ENCODE results near the gene MYOD1. TPM values are rescaled to one million over a fixed set of nuclear protein-coding genes. Genes with fewer than 3 reads are reported as not detected.

Gene MYOD1
- total and polyA plus RNA-seq, 7 experiments from 2014 or later: not detected

DNA sequence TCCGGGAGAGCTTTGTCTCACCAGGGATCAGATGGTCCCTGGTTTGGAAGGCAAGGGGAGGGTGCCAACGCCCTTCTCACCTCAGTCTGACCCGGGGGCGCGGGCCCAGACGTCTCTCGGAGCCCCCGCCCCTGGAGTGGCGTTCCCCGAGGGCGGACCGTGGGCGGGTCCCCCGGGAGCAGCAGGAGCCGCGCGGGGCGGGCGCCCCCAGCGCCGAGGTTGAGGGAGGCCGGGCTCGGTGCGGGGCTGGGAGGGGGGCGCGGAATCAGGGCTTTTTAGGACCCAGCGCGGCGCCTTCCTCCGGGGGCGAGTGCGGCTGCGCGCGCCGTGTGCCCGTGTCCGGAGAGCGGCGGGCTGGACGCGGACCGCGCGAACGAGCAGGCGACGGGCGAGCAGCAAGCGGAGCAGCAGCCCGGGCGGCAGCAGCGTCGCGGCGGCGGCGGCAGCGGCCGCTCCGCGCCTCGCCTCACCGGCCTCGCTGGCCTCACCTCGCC is 15.1 kb downstream of the MYOD1 start, which contains the start of gene KCNC1:
Gene KCNC1 (plus strand): TSS at position 364 of the 494 bp plus-strand sequence. CDS start 1,222 bp downstream, outside the sequence.
- no peaks in the 10 kb centered on the region for H3K4me1 ChIP-seq (ENCODE audit: control insufficient read depth in 2 of 2, insufficient read depth in 2 of 2, low read length in 2 of 2)
- peaks cover 0 to 5% (median 0%) of the 10 kb centered on the region in 5 donors for H3K36me3 Mint-ChIP-seq
- peaks cover 0 to 6% of the 10 kb centered on the region in 2 donors for H3K27me3 ChIP-seq (ENCODE audit: control insufficient read depth in 2 of 2, insufficient read depth in 2 of 2, low read length in 2 of 2)
- H3K9me3 Mint-ChIP-seq: peaks cover 0 to 5% (median 0%) of the 10 kb centered on the region in 11 donors
- peaks cover 45 to 64% (median 50%) of the 10 kb centered on the region in 5 donors for H3K27me3 Mint-ChIP-seq
- no peak within 1 kb of the TSS for H3K27ac Mint-ChIP-seq
- ATAC-seq (no peak), DNase-seq (no peak)
- peaks cover 0 to 14% (median 10%) of the 10 kb centered on the region in 7 donors for H3K4me1 Mint-ChIP-seq
- intact Hi-C loops (cut with micrococcal nuclease): loop anchor here in 1 of 2 donors (5.0 kb wide), 1 partner anchor 373 kb away; the partner anchor contains the start of gene SAAL1
- H3K27ac ChIP-seq (ENCODE audit: low read depth, low read length): no peak within 1 kb of the TSS
- no peaks in the 10 kb centered on the region for H3K9me3 ChIP-seq (ENCODE audit: control insufficient read depth in 2 of 3, low read length in 3 of 3)
- POLR2A ChIA-PET: no interaction called here
- CTCF ChIA-PET: no interaction called here
- H3K4me3 ChIP-seq (ENCODE audit: low read length): no peak within 1 kb of the TSS
- no peaks in the 10 kb centered on the region for H3K36me3 ChIP-seq (ENCODE audit: control insufficient read depth in 2 of 3, insufficient read depth in 3 of 3, low read length in 3 of 3)
- H3K4me3 Mint-ChIP-seq: peak within 1 kb of the TSS; percentile 50 to 81 (median 68)

DNA sequence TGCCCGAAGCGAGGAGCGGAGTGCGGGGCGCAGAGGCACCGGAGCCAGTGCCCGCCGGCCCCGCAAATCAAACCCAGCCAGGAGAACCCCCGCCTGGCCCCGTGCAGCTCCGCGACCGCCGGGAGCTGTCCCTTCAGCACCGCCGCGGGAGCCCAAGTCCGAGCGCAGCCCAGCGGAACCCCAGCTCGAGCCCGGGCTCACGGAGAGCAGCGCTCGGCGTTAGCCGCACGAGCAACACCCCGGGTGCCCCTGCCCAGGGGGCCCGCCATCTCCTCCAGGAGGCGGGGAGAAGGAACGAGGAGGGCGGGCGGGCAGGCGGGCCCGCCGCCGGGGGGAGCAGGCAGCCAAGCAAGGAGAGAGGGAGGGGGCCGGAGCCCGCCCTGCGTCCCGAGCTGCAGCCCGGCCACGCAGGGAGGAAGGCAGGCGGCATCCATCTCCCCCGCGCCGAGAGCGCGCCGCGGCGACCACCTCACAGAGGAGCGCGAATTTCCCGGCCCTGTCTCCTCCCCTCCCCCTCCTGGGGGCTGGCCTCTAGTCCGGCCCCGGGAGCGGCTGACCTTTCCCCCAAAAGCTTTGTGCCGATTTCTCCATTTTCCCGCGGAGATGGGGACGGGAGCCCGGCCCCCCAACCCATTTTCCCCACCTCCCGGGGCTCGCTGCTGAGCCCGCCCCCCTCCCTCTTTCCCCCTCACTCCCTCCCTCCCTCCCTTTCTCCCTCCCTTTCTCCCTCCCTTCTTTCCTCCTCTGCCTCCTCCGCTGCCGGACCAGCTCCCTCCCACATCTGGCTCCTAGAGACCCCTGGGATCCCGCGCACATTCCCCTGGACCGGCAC is 15.8 kb downstream of the MYOD1 start:
- peaks cover 0 to 5% (median 0%) of the 10 kb centered on the region in 11 donors for H3K9me3 Mint-ChIP-seq
- no peaks in the 10 kb centered on the region for H3K4me1 ChIP-seq (ENCODE audit: control insufficient read depth in 2 of 2, insufficient read depth in 2 of 2, low read length in 2 of 2)
- no peaks in the 10 kb centered on the region for H3K36me3 ChIP-seq (ENCODE audit: control insufficient read depth in 2 of 3, insufficient read depth in 3 of 3, low read length in 3 of 3)
- H3K9me3 ChIP-seq (ENCODE audit: control insufficient read depth in 2 of 3, low read length in 3 of 3): no peaks in the 10 kb centered on the region
- H3K27me3 ChIP-seq (ENCODE audit: control insufficient read depth in 2 of 2, insufficient read depth in 2 of 2, low read length in 2 of 2): peaks cover 0 to 6% of the 10 kb centered on the region in 2 donors
- CTCF ChIA-PET: no interaction called here
- peaks cover 0 to 5% (median 0%) of the 10 kb centered on the region in 5 donors for H3K36me3 Mint-ChIP-seq
- H3K27ac ChIP-seq (ENCODE audit: low read depth, low read length): no peak overlapping the region
- ATAC-seq (peak; percentile 41), DNase-seq (peak in 2 of 9 donors; percentile 19 to 62)
- intact Hi-C loops (cut with micrococcal nuclease): loop anchor here in 1 of 2 donors (5.0 kb wide), 1 partner anchor 372 kb away; the partner anchor contains the start of gene SAAL1
- H3K27ac Mint-ChIP-seq: no peak overlapping the region
- POLR2A ChIA-PET: no interaction called here
- peak overlapping the region in 1 of 10 donors; percentile 55 for H3K4me3 Mint-ChIP-seq
- H3K4me3 ChIP-seq (ENCODE audit: low read length): no peak overlapping the region
- H3K27me3 Mint-ChIP-seq: peaks cover 41 to 60% (median 46%) of the 10 kb centered on the region in 5 donors
- H3K4me1 Mint-ChIP-seq: peaks cover 0 to 14% (median 10%) of the 10 kb centered on the region in 7 donors

DNA sequence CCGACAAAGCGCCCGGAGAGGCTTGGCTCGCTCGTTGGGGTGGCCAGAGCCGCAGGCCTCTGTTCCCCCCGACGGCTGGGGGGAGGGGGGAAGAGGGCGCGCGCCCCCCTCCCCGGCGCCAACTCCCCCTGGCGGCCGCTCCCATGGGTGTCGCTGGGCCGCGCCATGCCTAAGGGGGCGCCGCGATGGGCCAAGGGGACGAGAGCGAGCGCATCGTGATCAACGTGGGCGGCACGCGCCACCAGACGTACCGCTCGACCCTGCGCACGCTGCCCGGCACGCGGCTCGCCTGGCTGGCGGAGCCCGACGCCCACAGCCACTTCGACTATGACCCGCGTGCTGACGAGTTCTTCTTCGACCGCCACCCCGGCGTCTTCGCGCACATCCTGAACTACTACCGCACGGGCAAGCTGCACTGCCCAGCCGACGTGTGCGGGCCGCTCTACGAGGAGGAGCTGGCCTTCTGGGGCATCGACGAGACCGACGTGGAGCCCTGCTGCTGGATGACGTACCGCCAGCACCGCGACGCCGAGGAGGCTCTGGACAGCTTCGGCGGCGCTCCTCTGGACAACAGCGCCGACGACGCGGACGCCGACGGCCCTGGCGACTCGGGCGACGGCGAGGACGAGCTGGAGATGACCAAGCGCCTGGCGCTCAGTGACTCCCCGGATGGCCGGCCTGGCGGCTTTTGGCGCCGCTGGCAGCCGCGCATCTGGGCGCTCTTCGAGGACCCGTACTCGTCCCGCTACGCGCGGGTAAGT is 16.6 kb downstream of the MYOD1 start:
- intact Hi-C loops (cut with micrococcal nuclease): no loop called here
- Mint-ChIP-seq H3K9me3 (peaks cover 0 to 5% (median 0%) of the 10 kb centered on the region in 11 donors), H3K36me3 (peaks cover 0 to 5% (median 0%) of the 10 kb centered on the region in 5 donors), H3K27ac (no peak overlapping the region), H3K4me1 (peaks cover 0 to 14% (median 8%) of the 10 kb centered on the region in 7 donors), H3K27me3 (peaks cover 35 to 60% (median 38%) of the 10 kb centered on the region in 5 donors), H3K4me3 (peak overlapping the region in 2 of 10 donors; percentile 32 to 55)
- ChIA-PET CTCF (no interaction called here), POLR2A (no interaction called here)
- Histone ChIP-seq H3K27ac (ENCODE audit: low read depth, low read length) (no peak overlapping the region), H3K4me3 (ENCODE audit: low read length) (no peak overlapping the region), H3K27me3 (ENCODE audit: control insufficient read depth in 2 of 2, insufficient read depth in 2 of 2, low read length in 2 of 2) (peaks cover 0 to 6% of the 10 kb centered on the region in 2 donors), H3K4me1 (ENCODE audit: control insufficient read depth in 2 of 2, insufficient read depth in 2 of 2, low read length in 2 of 2) (no peaks in the 10 kb centered on the region), H3K36me3 (ENCODE audit: control insufficient read depth in 2 of 3, insufficient read depth in 3 of 3, low read length in 3 of 3) (no peaks in the 10 kb centered on the region), H3K9me3 (ENCODE audit: control insufficient read depth in 2 of 3, low read length in 3 of 3) (no peaks in the 10 kb centered on the region)
- DNase-seq: no peak
- ATAC-seq: no peak

DNA sequence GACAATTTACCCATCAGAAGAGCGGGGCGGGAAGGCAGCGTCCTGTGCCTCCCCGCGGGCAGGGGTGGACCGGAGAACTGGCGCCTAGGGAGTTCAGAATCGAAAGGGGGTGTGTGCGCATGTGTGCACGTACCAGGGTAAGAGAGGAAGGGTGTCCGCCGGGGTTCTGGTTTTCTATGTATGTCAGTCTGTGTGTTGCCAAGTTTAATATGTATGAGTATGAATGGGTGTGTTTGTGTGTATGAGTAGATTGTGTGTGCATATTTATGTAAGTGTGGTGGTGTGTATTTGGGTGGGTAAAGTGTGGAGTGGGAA is 17.2 kb downstream of the MYOD1 start:
- peaks cover 35 to 57% (median 39%) of the 10 kb centered on the region in 5 donors for H3K27me3 Mint-ChIP-seq
- Histone ChIP-seq H3K9me3 (ENCODE audit: control insufficient read depth in 2 of 3, low read length in 3 of 3) (no peaks in the 10 kb centered on the region), H3K27me3 (ENCODE audit: control insufficient read depth in 2 of 2, insufficient read depth in 2 of 2, low read length in 2 of 2) (peaks cover 0 to 6% of the 10 kb centered on the region in 2 donors), H3K4me1 (ENCODE audit: control insufficient read depth in 2 of 2, insufficient read depth in 2 of 2, low read length in 2 of 2) (no peaks in the 10 kb centered on the region), H3K36me3 (ENCODE audit: control insufficient read depth in 2 of 3, insufficient read depth in 3 of 3, low read length in 3 of 3) (no peaks in the 10 kb centered on the region), H3K4me3 (ENCODE audit: low read length) (no peak overlapping the region), H3K27ac (ENCODE audit: low read depth, low read length) (no peak overlapping the region)
- ATAC-seq: no peak
- peaks cover 0 to 5% (median 0%) of the 10 kb centered on the region in 5 donors for H3K36me3 Mint-ChIP-seq
- ChIA-PET POLR2A (no interaction called here), CTCF (no interaction called here)
- no peak overlapping the region for H3K27ac Mint-ChIP-seq
- H3K4me1 Mint-ChIP-seq: peaks cover 0 to 14% (median 8%) of the 10 kb centered on the region in 7 donors
- intact Hi-C loops (cut with micrococcal nuclease): no loop called here
- peak overlapping the region in 4 of 10 donors; percentile 4 to 33 (median 17) for H3K4me3 Mint-ChIP-seq
- no peak for DNase-seq
- peaks cover 0 to 5% (median 0%) of the 10 kb centered on the region in 11 donors for H3K9me3 Mint-ChIP-seq

DNA sequence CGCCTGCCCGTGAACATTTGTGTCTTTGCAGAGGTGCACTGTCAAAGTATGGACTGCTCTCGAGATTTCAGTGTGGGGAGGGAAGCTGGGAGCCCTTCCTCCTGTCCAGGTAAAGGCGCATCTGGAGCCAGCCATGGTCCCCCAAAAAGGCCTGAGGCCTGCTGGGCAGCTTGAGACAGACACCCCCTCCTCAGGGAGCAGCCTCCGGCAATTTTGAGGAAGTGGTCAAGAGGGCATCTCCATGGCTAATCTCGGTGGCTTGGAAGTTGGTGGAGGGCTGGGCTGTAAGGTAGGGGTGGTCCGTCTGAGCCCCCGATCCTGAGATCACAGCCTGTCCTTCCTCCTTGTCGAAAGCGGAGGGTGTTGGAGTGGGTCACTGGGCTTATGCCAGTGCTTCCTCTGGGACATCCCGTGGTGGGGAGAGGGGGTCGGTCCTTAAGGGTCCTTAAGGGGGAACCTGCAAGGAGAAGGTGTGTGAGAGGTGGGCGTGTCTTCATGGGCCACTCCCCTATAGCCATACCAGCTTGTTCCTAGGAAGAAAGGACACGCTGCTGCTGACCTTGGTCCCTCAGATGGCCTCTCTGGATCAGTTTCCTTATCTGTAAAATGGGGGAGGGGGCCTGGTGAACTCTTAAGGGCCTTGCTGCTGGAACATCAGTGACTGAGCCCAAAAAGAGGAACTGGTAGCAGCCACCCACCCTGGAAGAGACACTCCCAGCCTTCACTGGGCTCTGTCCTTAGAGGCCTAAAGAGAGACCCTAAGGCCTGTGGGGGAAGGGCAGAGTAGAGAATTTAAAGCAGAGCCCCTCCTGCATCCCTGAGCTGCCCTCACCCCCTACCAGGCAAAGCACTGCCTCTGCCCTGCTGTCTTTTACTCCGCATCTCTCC is 17.8 kb downstream of the MYOD1 start:
- Histone ChIP-seq H3K27me3 (ENCODE audit: control insufficient read depth in 2 of 2, insufficient read depth in 2 of 2, low read length in 2 of 2) (peaks cover 0 to 6% of the 10 kb centered on the region in 2 donors), H3K4me3 (ENCODE audit: low read length) (no peak overlapping the region), H3K4me1 (ENCODE audit: control insufficient read depth in 2 of 2, insufficient read depth in 2 of 2, low read length in 2 of 2) (no peaks in the 10 kb centered on the region), H3K36me3 (ENCODE audit: control insufficient read depth in 2 of 3, insufficient read depth in 3 of 3, low read length in 3 of 3) (no peaks in the 10 kb centered on the region), H3K9me3 (ENCODE audit: control insufficient read depth in 2 of 3, low read length in 3 of 3) (no peaks in the 10 kb centered on the region), H3K27ac (ENCODE audit: low read depth, low read length) (no peak overlapping the region)
- Mint-ChIP-seq H3K27me3 (peaks cover 33 to 56% (median 43%) of the 10 kb centered on the region in 5 donors), H3K27ac (no peak overlapping the region), H3K36me3 (peaks cover 0 to 5% (median 0%) of the 10 kb centered on the region in 5 donors), H3K4me3 (peak overlapping the region in 3 of 10 donors; percentile 4 to 20 (median 14)), H3K4me1 (peaks cover 0 to 14% (median 8%) of the 10 kb centered on the region in 7 donors), H3K9me3 (peaks cover 0 to 5% (median 0%) of the 10 kb centered on the region in 11 donors)
- DNase-seq (no peak), ATAC-seq (no peak)
- POLR2A ChIA-PET: no interaction called here
- intact Hi-C loops (cut with micrococcal nuclease): no loop called here
- CTCF ChIA-PET: no interaction called here
